Measurements from ENCODE around the gene BLM.

Gene BLM

GRCh38 chr15:90691982-90692773, 25.0 kb upstream of the BLM start:
- DNase-seq (ENCODE audit: low read depth), result no peak

- DNase-seq (ENCODE audit: low read depth), result no peak
Observed at GRCh38 chr15:90694987-90695386, 22.2 kb upstream of the BLM start.

GRCh38 chr15:90697175-90697574, 20.0 kb upstream of the BLM start:
- DNase-seq (ENCODE audit: low read depth), result no peak

- no peak for DNase-seq (ENCODE audit: low read depth)
Observed at GRCh38 chr15:90698629-90699028, 18.5 kb upstream of the BLM start.

- no peak for DNase-seq (ENCODE audit: low read depth)
Observed at GRCh38 chr15:90701048-90701447, 16.1 kb upstream of the BLM start.

- no peak for DNase-seq (ENCODE audit: low read depth)
Observed at GRCh38 chr15:90701880-90702630, 15.1 kb upstream of the BLM start.

GRCh38 chr15:90703455-90703854, 13.7 kb upstream of the BLM start:
- no peak for DNase-seq (ENCODE audit: low read depth)

- no peak for DNase-seq (ENCODE audit: low read depth)
Observed at GRCh38 chr15:90705212-90705611, 11.9 kb upstream of the BLM start.

- DNase-seq (ENCODE audit: low read depth), result no peak
Observed at GRCh38 chr15:90706394-90707327, 10.5 kb upstream of the BLM start.

GRCh38 chr15:90707489-90707888, 9.7 kb upstream of the BLM start:
- no peak for DNase-seq (ENCODE audit: low read depth)

GRCh38 chr15:90708516-90708915, 8.6 kb upstream of the BLM start:
- DNase-seq (ENCODE audit: low read depth), result no peak

- DNase-seq (ENCODE audit: low read depth), result no peak
Observed at GRCh38 chr15:90709278-90709677, 7.9 kb upstream of the BLM start.

GRCh38 chr15:90710436-90711027, 6.6 kb upstream of the BLM start:
- no peak for DNase-seq (ENCODE audit: low read depth)

GRCh38 chr15:90711418-90711824, 5.7 kb upstream of the BLM start:
- no peak for DNase-seq (ENCODE audit: low read depth)

GRCh38 chr15:90711842-90712241, 5.3 kb upstream of the BLM start:
- DNase-seq (ENCODE audit: low read depth), result no peak

- no peak for DNase-seq (ENCODE audit: low read depth)
Observed at GRCh38 chr15:90713081-90713480, 4.1 kb upstream of the BLM start.

GRCh38 chr15:90716317-90716975, 700 bp upstream of the BLM start:
- peak; percentile 2 for DNase-seq (ENCODE audit: low read depth)

- no peak for DNase-seq (ENCODE audit: low read depth)
Observed at GRCh38 chr15:90718232-90718631, 1.1 kb downstream of the BLM start.

- no peak for DNase-seq (ENCODE audit: low read depth)
Observed at GRCh38 chr15:90720131-90720530, 3.0 kb downstream of the BLM start.

GRCh38 chr15:90729261-90729660, 12.1 kb downstream of the BLM start:
- DNase-seq (ENCODE audit: low read depth), result no peak

GRCh38 chr15:90730290-90730689, 13.1 kb downstream of the BLM start:
- no peak for DNase-seq (ENCODE audit: low read depth)

Measured in GM04504 (cell line).